ENCODE data around the gene CEBPE. TPM values are rescaled to one million over a fixed set of nuclear protein-coding genes. Genes with fewer than 3 reads are reported as not detected.

CEBPE gene
- total and polyA plus RNA-seq, 7 donors = 0.03 to 0.22 (median 0.18) TPM; not detected in 3

DNA sequence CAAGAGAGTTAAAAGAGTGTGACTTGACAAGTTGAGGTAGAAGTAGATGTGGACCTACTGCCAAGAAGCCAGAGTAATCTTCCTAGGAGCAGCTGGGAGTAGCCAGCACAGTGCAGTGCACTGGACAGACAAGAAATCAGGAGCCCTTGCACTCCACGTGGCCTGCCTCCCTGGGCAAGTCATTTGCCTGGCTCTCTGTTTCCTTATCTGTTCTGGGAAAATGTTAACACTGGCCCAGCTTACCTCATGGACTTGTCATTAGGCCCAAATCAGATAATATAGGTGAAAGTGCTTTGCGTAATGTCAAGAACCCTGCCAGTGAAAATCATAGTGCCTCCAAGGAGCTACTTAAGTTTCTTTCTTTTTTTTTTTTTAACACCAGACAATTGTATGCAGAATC is 45.2 kb upstream of the CEBPE start:
- Histone ChIP-seq H3K27me3 (ENCODE audit: insufficient read depth in 3 of 3, low read length in 2 of 3) (no peaks in the 10 kb centered on the region), H3K27ac (no peak overlapping the region), H3K9me3 (no peaks in the 10 kb centered on the region), H3K36me3 (ENCODE audit: insufficient read depth in 1 of 2, low read depth in 1 of 2) (peaks cover 0 to 35% of the 10 kb centered on the region in 2 donors), H3K4me1 (peaks cover 20% of the 10 kb centered on the region), H3K4me3 (no peak overlapping the region)
- TF ChIP-seq, protein P1, sequence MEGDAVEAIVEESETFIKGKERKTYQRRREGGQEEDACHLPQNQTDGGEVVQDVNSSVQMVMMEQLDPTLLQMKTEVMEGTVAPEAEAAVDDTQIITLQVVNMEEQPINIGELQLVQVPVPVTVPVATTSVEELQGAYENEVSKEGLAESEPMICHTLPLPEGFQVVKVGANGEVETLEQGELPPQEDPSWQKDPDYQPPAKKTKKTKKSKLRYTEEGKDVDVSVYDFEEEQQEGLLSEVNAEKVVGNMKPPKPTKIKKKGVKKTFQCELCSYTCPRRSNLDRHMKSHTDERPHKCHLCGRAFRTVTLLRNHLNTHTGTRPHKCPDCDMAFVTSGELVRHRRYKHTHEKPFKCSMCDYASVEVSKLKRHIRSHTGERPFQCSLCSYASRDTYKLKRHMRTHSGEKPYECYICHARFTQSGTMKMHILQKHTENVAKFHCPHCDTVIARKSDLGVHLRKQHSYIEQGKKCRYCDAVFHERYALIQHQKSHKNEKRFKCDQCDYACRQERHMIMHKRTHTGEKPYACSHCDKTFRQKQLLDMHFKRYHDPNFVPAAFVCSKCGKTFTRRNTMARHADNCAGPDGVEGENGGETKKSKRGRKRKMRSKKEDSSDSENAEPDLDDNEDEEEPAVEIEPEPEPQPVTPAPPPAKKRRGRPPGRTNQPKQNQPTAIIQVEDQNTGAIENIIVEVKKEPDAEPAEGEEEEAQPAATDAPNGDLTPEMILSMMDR (IDR thresholded peaks at IDR 0.05) = no peak
- intact Hi-C loops (cut with DNase I) = no loop called here
- WGBS, 3 donors = 77 to 85% (median 81%) methylated on average over 2 of the region's 2 CpGs
- no peak for ATAC-seq
- DNase-seq = no peak

DNA sequence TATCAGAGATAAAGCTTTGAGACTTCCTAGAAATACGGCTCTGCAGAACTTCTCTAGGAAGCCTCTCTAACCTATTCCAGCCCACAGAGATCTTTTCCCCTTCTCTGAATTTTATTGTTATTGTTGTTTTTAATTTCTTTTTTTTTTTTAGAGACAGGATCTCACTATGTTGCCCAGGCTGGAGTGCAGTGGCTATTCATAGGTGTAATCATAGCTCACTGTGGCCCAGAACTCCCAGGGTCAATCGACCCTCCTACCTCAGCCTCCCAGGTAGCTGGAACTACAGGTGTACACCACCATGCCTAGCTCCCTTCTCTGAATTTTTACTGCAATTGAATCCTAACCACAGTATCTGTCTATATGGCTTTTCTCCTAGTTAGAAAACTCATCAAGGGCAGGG is 44.8 kb upstream of the CEBPE start:
- no peak for DNase-seq
- Histone ChIP-seq H3K4me1 (peaks cover 20% of the 10 kb centered on the region), H3K36me3 (ENCODE audit: insufficient read depth in 1 of 2, low read depth in 1 of 2) (peaks cover 0 to 39% of the 10 kb centered on the region in 2 donors), H3K27ac (no peak overlapping the region), H3K4me3 (no peak overlapping the region), H3K9me3 (no peaks in the 10 kb centered on the region), H3K27me3 (ENCODE audit: insufficient read depth in 3 of 3, low read length in 2 of 3) (no peaks in the 10 kb centered on the region)
- ATAC-seq = no peak
- WGBS, 3 donors = 93 to 97% (median 97%) methylated on average over 2 of the region's 2 CpGs
- intact Hi-C loops (cut with DNase I) = no loop called here
- TF ChIP-seq, protein P1 (IDR thresholded peaks at IDR 0.05) = no peak

DNA sequence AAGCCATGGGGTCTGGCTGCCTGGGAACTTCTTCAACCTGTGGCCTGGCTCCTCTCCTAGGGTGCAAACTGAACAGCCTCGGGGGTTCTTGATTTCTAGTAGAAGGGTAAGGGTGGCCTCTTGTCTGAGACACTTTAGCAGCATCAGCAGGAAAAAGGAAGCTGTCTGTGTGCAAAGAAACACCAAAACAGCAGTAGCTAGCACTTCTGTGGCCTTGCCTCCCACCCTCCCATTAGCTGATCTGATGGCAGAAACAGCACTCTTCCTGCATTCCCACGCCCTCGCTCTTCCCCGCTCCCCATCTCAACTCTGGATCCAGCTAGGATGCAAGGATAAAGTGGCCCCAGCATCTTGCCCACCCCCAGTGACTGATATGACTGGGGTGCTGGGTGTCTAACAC is 43.7 kb upstream of the CEBPE start:
- Histone ChIP-seq H3K4me3 (no peak overlapping the region), H3K27ac (no peak overlapping the region), H3K4me1 (peaks cover 16% of the 10 kb centered on the region), H3K27me3 (ENCODE audit: insufficient read depth in 3 of 3, low read length in 2 of 3) (no peaks in the 10 kb centered on the region), H3K9me3 (no peaks in the 10 kb centered on the region), H3K36me3 (ENCODE audit: insufficient read depth in 1 of 2, low read depth in 1 of 2) (peaks cover 0 to 47% of the 10 kb centered on the region in 2 donors)
- ATAC-seq (no peak), DNase-seq (no peak)
- WGBS, 3 donors = 69 to 84% (median 83%) methylated on average over 4 of the region's 4 CpGs
- intact Hi-C loops (cut with DNase I) = no loop called here
- TF ChIP-seq, protein P1 (IDR thresholded peaks at IDR 0.05) = no peak

DNA sequence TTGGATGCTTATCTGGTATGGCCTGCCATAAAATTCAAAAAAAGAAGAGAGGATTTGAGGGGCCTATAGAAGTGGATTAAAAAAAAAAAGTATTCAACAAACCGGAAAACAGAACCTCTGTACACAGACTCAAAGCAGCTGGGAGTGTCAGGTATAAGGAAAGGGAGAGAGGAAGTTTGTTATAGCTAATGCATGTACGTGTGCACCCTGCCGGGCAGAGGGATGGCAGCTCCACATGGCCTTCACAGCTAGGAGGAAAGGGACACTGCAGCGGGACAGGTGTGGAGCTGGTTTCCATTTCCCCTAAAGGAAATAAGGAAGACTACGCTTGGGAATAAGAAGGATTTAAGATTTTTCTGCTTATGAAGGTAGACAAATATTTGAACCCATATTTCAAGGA is 43.0 kb upstream of the CEBPE start:
- H3K36me3 ChIP-seq (ENCODE audit: insufficient read depth in 1 of 2, low read depth in 1 of 2) = peaks cover 0 to 44% of the 10 kb centered on the region in 2 donors
- intact Hi-C loops (cut with DNase I) = no loop called here

More for the DNA sequence above, 43.0 kb upstream of the CEBPE start:
- 79 to 91% (median 83%) methylated on average over 5 of the region's 5 CpGs for WGBS, 3 donors
- no peak for ATAC-seq
- H3K9me3 ChIP-seq = no peaks in the 10 kb centered on the region
- H3K4me3 ChIP-seq = no peak overlapping the region
- H3K27me3 ChIP-seq (ENCODE audit: insufficient read depth in 3 of 3, low read length in 2 of 3) = no peaks in the 10 kb centered on the region
- TF ChIP-seq, protein P1 (IDR thresholded peaks at IDR 0.05) = no peak
- H3K4me1 ChIP-seq = peaks cover 16% of the 10 kb centered on the region
- H3K27ac ChIP-seq = no peak overlapping the region
- no peak for DNase-seq

All from psoas muscle (tissue), 8 donors.